Globus pallidus (tissue), 1 donor: Measurements from ENCODE around the gene IFIT1B.

ENCODE experiments used
- DNase-seq: peaks from one replicate; pipeline ENCODE4 v3.0.0-alpha.2; 2015; ENCODE audit warnings: low spot score

Gene IFIT1B

DNA sequence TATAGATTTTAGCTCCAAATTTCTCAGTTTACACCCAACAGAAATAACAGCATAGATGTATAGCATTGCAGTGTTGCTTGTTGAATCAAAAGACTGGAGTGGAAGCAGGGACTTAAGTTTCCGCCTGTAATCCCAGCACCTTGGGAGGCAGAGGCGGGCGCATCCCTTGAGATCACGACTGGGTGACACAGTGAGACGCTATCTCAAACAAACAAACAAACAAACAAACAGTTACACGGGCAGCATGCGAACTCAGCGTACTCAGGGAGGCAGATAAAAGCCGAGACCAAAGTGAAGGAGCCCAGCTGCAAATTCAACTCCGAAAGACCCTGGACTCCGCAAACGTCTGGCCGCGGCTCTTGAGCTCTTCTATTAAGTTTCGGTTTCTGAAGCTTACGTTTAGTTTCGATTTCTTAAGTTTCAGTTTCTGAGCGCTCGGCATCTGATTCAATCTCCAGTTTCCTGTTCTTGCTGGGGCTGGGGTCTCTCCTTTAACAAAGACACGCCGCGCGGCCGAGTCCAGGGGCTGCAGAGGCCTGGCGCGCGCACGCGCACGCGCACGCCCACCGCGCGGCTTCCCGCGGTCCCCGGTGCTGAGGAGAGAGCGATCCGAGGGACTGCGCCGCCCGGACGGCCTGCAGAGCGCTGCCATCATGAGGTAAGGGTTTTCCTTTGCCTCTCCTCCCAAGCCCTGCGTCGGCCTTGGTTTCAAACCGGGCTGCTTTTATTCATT lies 36.5 kb downstream of the IFIT1B start, which contains the start of gene IFIT5:
Gene IFIT5 (plus strand): TSS at position 423 of the 733 bp plus-strand sequence. CDS start 231 bp downstream, at position 654.
- DNase-seq: peak; percentile 80

GRCh38 chr10:89414879-89415821 lies 37.3 kb downstream of the IFIT1B start:
- no peak for DNase-seq

- no peak for DNase-seq
Observed at GRCh38 chr10:89416465-89416864, 38.6 kb downstream of the IFIT1B start.

- DNase-seq: no peak
Observed at GRCh38 chr10:89419548-89419947, 41.7 kb downstream of the IFIT1B start.

DNA sequence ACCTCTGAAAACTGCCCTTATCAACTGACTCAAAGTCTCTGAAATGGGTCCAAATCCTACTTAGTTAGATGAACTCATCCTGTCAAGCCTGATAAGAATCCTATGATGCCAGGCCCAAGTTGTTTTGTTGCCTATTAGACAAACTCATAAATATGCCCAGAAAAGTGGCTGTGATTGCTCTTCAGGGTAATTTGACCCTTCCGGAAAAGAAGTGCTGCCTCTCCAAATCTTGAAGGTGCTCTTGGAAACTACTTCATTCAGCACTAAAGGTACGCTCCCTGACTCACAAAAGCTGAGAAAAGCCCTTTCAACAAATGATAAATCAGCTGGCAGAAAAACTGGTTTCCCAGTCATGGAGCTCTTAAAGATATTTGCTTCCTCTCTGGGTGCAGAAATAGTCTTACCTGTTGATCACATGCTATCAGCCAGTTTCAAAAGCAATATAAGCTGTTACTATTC lies 43.2 kb downstream of the IFIT1B start:
- DNase-seq: no peak

DNA sequence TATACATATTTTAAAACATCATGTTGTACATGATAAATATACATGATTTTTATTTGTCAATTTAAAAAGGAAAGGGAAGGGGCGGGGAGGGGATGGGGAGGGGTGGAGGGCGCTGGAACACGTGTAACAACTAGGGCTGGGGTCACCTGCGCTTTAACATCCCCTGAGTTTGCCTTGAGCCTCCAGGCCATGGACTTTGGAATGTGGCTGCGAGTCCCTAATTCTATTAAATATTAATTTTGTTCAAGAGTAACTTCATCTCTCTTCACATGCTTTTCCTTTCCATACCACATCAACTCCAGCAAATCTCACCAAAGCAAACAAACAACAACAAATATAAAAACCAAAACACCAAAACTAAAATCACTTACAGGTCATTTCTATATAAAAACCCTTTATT lies 47.1 kb downstream of the IFIT1B start:
- no peak for DNase-seq

- DNase-seq: peak; percentile 55
Observed at GRCh38 chr10:89426230-89426868, 48.5 kb downstream of the IFIT1B start.

DNA sequence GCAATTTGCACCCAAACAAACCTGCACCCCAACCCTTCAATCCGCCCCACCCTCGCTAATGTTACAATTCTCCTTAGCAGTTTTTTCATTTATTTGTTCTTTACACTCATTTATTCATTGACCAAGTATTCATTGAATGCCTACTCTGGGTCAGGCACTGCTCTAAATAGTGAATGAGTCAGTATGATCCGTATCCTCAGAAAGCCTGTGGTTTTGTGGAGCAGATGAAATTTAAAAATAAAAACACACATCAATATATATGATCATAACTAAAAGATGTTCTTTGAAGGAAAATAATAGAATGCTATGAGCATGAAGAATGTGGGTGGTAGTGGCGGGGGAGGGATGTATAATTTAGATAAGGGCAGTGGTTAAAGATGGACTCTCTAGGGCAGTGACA lies 49.8 kb downstream of the IFIT1B start:
- no peak for DNase-seq

DNA sequence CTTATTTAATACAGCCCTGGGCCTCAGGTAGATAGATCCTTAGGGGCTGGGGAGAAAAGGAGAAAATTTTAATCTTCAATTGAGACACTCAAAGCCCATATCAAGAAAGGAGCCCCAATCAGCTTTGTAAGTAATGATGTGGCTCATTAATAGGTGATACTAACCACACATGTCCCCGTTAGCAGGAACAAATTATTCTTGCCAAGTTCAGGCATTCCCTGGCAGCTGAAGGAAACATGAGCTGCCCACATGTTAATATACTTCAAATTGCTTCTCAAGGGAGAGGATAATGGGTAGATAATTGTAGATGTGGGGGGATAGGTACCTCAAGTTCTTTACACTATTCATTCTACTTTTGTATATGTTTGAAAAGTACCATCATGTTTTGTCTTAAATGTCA lies 51.0 kb downstream of the IFIT1B start:
- DNase-seq: no peak

- no peak for DNase-seq
Observed at GRCh38 chr10:89431977-89432376, 54.1 kb downstream of the IFIT1B start.
